IMR-90 (cell line): Measurements from ENCODE around the gene MLYCD. TPM values are rescaled to one million over a fixed set of nuclear protein-coding genes. Genes with fewer than 3 reads are reported as not detected.

Experiments
- CEBPB ChIP-seq: IDR thresholded peaks from 2 replicates; pipeline ENCODE4 v1.6.1; 2012; ENCODE audit warnings: low read depth, low read length, improper control_type of control experiment
- NFE2L2 ChIP-seq: fragments of 150-350 bp; IDR thresholded peaks from 2 replicates; pipeline ENCODE4 v1.6.1; 2016; ENCODE audit warnings: low read depth, mild to moderate bottlenecking, low read length
- RCOR1 ChIP-seq: IDR thresholded peaks from 2 replicates; pipeline ENCODE4 v1.6.1; 2012; ENCODE audit warnings: mild to moderate bottlenecking, low read length, improper control_type of control experiment; ENCODE audit not compliant: insufficient replicate concordance
- polyA plus RNA-seq, 3 experiments: library from polyadenylated mRNA; depleted of rRNA; stranded (reverse); fragments of >200 nt; gene quantifications; 2 replicates each; pipeline ENCODE4 v1.2.3, GENCODE V29; 2012; ENCODE audit warnings: low replicate concordance in 1 of 3
- total RNA-seq: library from RNA; depleted of rRNA; stranded (reverse); fragments of >200 nt; gene quantifications from 2 replicates; pipeline ENCODE4 v1.2.3, GENCODE V29; 2012
- TF ChIP-seq, protein P1 (sequence below): conservative IDR thresholded peaks from 2 replicates; pipeline ENCODE4 v1.5.1; 2012; ENCODE audit warnings: mild to moderate bottlenecking, low read depth, low read length, improper control_type of control experiment
- TF ChIP-seq, protein P2 (sequence below): fragments of 150-350 bp; IDR thresholded peaks from 2 replicates; pipeline ENCODE4 v1.6.1; 2017; ENCODE audit warnings: mild to moderate bottlenecking, antibody characterized with exemption, low read length, low read depth

The MLYCD gene
- total and polyA plus RNA-seq, 2 of the 4 experiments (the other 2 are of a cell fraction), result 1.9 to 2.7 TPM

DNA sequence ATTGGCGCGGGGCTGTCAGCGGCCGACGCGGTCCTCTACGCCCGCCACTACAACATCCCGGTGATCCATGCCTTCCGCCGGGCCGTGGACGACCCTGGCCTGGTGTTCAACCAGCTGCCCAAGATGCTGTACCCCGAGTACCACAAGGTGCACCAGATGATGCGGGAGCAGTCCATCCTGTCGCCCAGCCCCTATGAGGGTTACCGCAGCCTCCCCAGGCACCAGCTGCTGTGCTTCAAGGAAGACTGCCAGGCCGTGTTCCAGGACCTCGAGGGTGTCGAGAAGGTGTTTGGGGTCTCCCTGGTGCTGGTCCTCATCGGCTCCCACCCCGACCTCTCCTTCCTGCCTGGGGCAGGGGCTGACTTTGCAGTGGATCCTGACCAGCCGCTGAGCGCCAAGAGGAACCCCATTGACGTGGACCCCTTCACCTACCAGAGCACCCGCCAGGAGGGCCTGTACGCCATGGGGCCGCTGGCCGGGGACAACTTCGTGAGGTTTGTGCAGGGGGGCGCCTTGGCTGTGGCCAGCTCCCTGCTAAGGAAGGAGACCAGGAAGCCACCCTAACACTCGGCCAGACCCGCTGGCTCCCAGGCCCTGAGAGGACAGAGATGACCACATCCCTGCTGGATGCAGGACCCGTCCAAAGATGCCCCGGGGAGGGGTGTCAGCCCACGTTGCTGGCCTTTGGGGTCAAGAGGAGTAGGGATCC is 66.7 kb downstream of the MLYCD start (continued):
- TF ChIP-seq, protein P1, sequence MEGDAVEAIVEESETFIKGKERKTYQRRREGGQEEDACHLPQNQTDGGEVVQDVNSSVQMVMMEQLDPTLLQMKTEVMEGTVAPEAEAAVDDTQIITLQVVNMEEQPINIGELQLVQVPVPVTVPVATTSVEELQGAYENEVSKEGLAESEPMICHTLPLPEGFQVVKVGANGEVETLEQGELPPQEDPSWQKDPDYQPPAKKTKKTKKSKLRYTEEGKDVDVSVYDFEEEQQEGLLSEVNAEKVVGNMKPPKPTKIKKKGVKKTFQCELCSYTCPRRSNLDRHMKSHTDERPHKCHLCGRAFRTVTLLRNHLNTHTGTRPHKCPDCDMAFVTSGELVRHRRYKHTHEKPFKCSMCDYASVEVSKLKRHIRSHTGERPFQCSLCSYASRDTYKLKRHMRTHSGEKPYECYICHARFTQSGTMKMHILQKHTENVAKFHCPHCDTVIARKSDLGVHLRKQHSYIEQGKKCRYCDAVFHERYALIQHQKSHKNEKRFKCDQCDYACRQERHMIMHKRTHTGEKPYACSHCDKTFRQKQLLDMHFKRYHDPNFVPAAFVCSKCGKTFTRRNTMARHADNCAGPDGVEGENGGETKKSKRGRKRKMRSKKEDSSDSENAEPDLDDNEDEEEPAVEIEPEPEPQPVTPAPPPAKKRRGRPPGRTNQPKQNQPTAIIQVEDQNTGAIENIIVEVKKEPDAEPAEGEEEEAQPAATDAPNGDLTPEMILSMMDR, result no peak
- TF ChIP-seq, protein P2, sequence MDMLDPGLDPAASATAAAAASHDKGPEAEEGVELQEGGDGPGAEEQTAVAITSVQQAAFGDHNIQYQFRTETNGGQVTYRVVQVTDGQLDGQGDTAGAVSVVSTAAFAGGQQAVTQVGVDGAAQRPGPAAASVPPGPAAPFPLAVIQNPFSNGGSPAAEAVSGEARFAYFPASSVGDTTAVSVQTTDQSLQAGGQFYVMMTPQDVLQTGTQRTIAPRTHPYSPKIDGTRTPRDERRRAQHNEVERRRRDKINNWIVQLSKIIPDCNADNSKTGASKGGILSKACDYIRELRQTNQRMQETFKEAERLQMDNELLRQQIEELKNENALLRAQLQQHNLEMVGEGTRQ, result no peak
- TF ChIP-seq CEBPB, result no peak
- TF ChIP-seq NFE2L2, result no peak
- no peak for TF ChIP-seq RCOR1
